Thyroid gland (tissue), 4 donors: ENCODE data around the gene NRDC. TPM values are rescaled to one million over a fixed set of nuclear protein-coding genes. Genes with fewer than 3 reads are reported as not detected.

Experiments
- DNase-seq, 2 donors: peaks; one replicate each; pipeline ENCODE4 v3.0.0-alpha.2; 2019
- H3K27ac ChIP-seq, 3 donors: fragments of 200-600 bp; sonication (generic); 1 replicate in 2 of 3; 2 replicates in 1 of 3; pipeline ENCODE4 v1.5.1; 2016 to 2019; ENCODE audit warnings: mild to moderate bottlenecking in 1 of 3, moderate library complexity in 1 of 3
- H3K27me3 ChIP-seq: fragments of 200-600 bp; sonication (generic); one replicate; pipeline ENCODE4 v1.5.1; 2019
- H3K36me3 ChIP-seq, 2 donors: fragments of 200-600 bp; sonication (generic); one replicate each; pipeline ENCODE4 v1.5.1; 2016 to 2019
- H3K4me1 ChIP-seq, 2 donors: fragments of 200-600 bp; sonication (generic); one replicate each; pipeline ENCODE4 v1.5.1; 2017 to 2019
- H3K4me3 ChIP-seq, 3 donors: fragments of 200-600 bp; sonication (generic); replicated peaks in 1 of 3; 1 replicate in 2 of 3; 2 replicates in 1 of 3; pipeline ENCODE4 v1.5.1; 2016; ENCODE audit warnings: mild to moderate bottlenecking in 1 of 3
- H3K9me3 ChIP-seq: fragments of 200-600 bp; sonication (generic); one replicate; pipeline ENCODE4 v1.5.1; 2017
- CTCF ChIP-seq, 6 experiments: fragments of 200-600 bp in 3 of 6; fragments of 450-650 bp in 3 of 6; sonication (generic) in 3 of 6; IDR thresholded peaks; one replicate each; pipeline ENCODE4 v1.5.1; 2016 to 2019; ENCODE audit warnings: antibody characterized with exemption in 6 of 6, mild to moderate bottlenecking in 2 of 6, inconsistent platforms in 1 of 6, moderate library complexity in 1 of 6
- POLR2A ChIP-seq, 2 donors: fragments of 450-650 bp; IDR thresholded peaks; one replicate each; pipeline ENCODE4 v1.6.1; 2017; ENCODE audit warnings: antibody characterized with exemption in 2 of 2, mild to moderate bottlenecking in 2 of 2, moderate library complexity in 1 of 2
- WGBS, 2 donors: methylation state at CpG; one replicate each; pipeline ENCODE4 v1.1.5; 2017; 5-methylcytosine and 5-hydroxymethylcytosine counted together
- intact Hi-C: fragments of 100-400 bp; cut with DNase I; formaldehyde crosslinking; loops from one replicate; pipeline ENCODE4 v1.15.1; 2023
- total RNA-seq, 4 donors: library from RNA; depleted of rRNA; stranded (reverse); fragments of >200 nt; gene quantifications; one replicate each; pipeline ENCODE4 v1.2.3, GENCODE V29; 2016

Gene NRDC
- total RNA-seq, 4 donors from 2014 or later: 75.0 to 98.7 (median 79.3) TPM

- intact Hi-C loops: no loop called here
- H3K9me3 ChIP-seq: no peaks in the 10 kb centered on the region
- no peaks in the 10 kb centered on the region for H3K27me3 ChIP-seq
- TF ChIP-seq CTCF (IDR thresholded peaks at IDR 0.05) (no peak), POLR2A (IDR thresholded peaks at IDR 0.05) (no peak)
- peaks cover 11 to 26% of the 10 kb centered on the region in 2 donors for H3K36me3 ChIP-seq
- no peak for DNase-seq
- H3K4me3 ChIP-seq: no peak overlapping the region
- H3K4me1 ChIP-seq: no peaks in the 10 kb centered on the region
- H3K27ac ChIP-seq: no peak overlapping the region
- WGBS, 2 donors: 95 to 96% methylated on average over 1 of the region's 1 CpG
These were observed 64.0 kb downstream of the NRDC start for GRCh38 chr1:51814513-51814912.

GRCh38 chr1:51799372-51799771 lies 79.2 kb downstream of the NRDC start:
- Histone ChIP-seq H3K36me3 (peaks cover 34% of the 10 kb centered on the region in 2 donors), H3K4me3 (no peak overlapping the region), H3K4me1 (no peaks in the 10 kb centered on the region), H3K9me3 (no peaks in the 10 kb centered on the region), H3K27ac (no peak overlapping the region), H3K27me3 (no peaks in the 10 kb centered on the region)
- intact Hi-C loops: no loop called here
- no peak for TF ChIP-seq CTCF (IDR thresholded peaks at IDR 0.05)
- no peak for TF ChIP-seq POLR2A (IDR thresholded peaks at IDR 0.05)
- 92 to 100% methylated on average over 2 of the region's 2 CpGs for WGBS, 2 donors
- no peak for DNase-seq

GRCh38 chr1:51794868-51795267 lies 83.7 kb downstream of the NRDC start:
- Histone ChIP-seq H3K27me3 (no peaks in the 10 kb centered on the region), H3K4me1 (no peaks in the 10 kb centered on the region), H3K9me3 (no peaks in the 10 kb centered on the region), H3K36me3 (peaks cover 45 to 59% of the 10 kb centered on the region in 2 donors), H3K4me3 (no peak overlapping the region), H3K27ac (no peak overlapping the region)
- no peak for DNase-seq
- intact Hi-C loops: no loop called here
- no peak for TF ChIP-seq POLR2A (IDR thresholded peaks at IDR 0.05)
- no peak for TF ChIP-seq CTCF (IDR thresholded peaks at IDR 0.05)

GRCh38 chr1:51794260-51794659 lies 84.3 kb downstream of the NRDC start:
- no peak for DNase-seq
- no peaks in the 10 kb centered on the region for H3K4me1 ChIP-seq
- H3K27ac ChIP-seq: no peak overlapping the region
- peaks cover 48 to 59% of the 10 kb centered on the region in 2 donors for H3K36me3 ChIP-seq
- H3K4me3 ChIP-seq: no peak overlapping the region
- WGBS, 2 donors: 96 to 97% methylated on average over 2 of the region's 2 CpGs
- TF ChIP-seq CTCF (IDR thresholded peaks at IDR 0.05): no peak
- TF ChIP-seq POLR2A (IDR thresholded peaks at IDR 0.05): no peak
- intact Hi-C loops: no loop called here
- no peaks in the 10 kb centered on the region for H3K27me3 ChIP-seq
- no peaks in the 10 kb centered on the region for H3K9me3 ChIP-seq

GRCh38 chr1:51792864-51793263 lies 85.7 kb downstream of the NRDC start:
- H3K36me3 ChIP-seq: peaks cover 53 to 64% of the 10 kb centered on the region in 2 donors
- no peaks in the 10 kb centered on the region for H3K27me3 ChIP-seq
- no peak overlapping the region for H3K4me3 ChIP-seq
- intact Hi-C loops: no loop called here
- H3K4me1 ChIP-seq: no peaks in the 10 kb centered on the region
- H3K9me3 ChIP-seq: no peaks in the 10 kb centered on the region
- H3K27ac ChIP-seq: peak overlapping the region in 1 of 3 donors; percentile 4
- DNase-seq: no peak
- TF ChIP-seq CTCF (IDR thresholded peaks at IDR 0.05): no peak
- 85 to 91% methylated on average over 1 of the region's 1 CpG for WGBS, 2 donors
